AG04450 (cell line): ENCODE measurements around the gene MMP17. TPM values are rescaled to one million over a fixed set of nuclear protein-coding genes. Genes with fewer than 3 reads are reported as not detected.
"Not testable (repeated sequence)": the region's sequence is repeated elsewhere in the genome, so short reads cannot be mapped to it uniquely, and the experiment has no call there.

Experiments used
- CTCF ChIA-PET: fragments of 300-600, 350-600 bp; formaldehyde crosslinking; extraction: SDS; loops from one replicate; lab custom pipeline; 2022; ENCODE audit warnings: antibody characterized with exemption, inconsistent platforms; lab: Charles Lee
- POLR2A ChIA-PET: fragments of 350-600 bp; formaldehyde crosslinking; extraction: SDS; loops from one replicate; lab custom pipeline; 2021; ENCODE audit warnings: antibody characterized with exemption, inconsistent platforms; lab: Yijun Ruan, JAX
- DNase-seq: peaks from one replicate; pipeline ENCODE4 v3.0.0-alpha.2; 2011; ENCODE audit warnings: low read depth, low spot score
- H3K27ac ChIP-seq: one replicate; pipeline ENCODE4 v1.5.1; 2012; ENCODE audit warnings: low read depth, low read length, control low read depth
- H3K27me3 ChIP-seq: one replicate; pipeline ENCODE4 v1.6.0; 2012; ENCODE audit warnings: low read length; ENCODE audit not compliant: control insufficient read depth, insufficient read depth
- H3K4me3 ChIP-seq: 2 replicates; pipeline ENCODE4 v1.5.1; 2011; ENCODE audit warnings: mild to moderate bottlenecking, low read depth, low read length, control low read depth
- H3K9me3 ChIP-seq: 2 replicates; pipeline ENCODE4 v1.5.1; 2012; ENCODE audit warnings: low read length; ENCODE audit not compliant: control insufficient read depth, insufficient read depth
- CTCF ChIP-seq: IDR thresholded peaks from 2 replicates; pipeline ENCODE4 v1.5.1; 2011; ENCODE audit warnings: low read depth, low read length, control low read depth, inconsistent platforms
- polyA plus RNA-seq: library from polyadenylated mRNA; depleted of rRNA; stranded (reverse); fragments of >200 nt; gene quantifications from 2 replicates; pipeline ENCODE4 v1.2.3, GENCODE V29; 2011

Gene MMP17
- polyA plus RNA-seq, 1 experiment = 9.9 TPM

- ChIA-PET CTCF (no interaction called here), POLR2A (interaction anchor here (0.6 kb wide), 1 partner anchor 43 kb away, joined by 3 read pairs; no protein-coding TSS in a partner anchor)
- no peak for TF ChIP-seq CTCF
- no peak overlapping the region for H3K27ac ChIP-seq
- no peak for DNase-seq
- peaks cover 3% of the 10 kb centered on the region for H3K9me3 ChIP-seq
- peaks cover 6% of the 10 kb centered on the region for H3K27me3 ChIP-seq
- no peak overlapping the region for H3K4me3 ChIP-seq
Measured at GRCh38 chr12:131885543-131886057, 57.4 kb downstream of the MMP17 start.

- H3K9me3 ChIP-seq, CTCF ChIA-PET, H3K4me3 ChIP-seq, DNase-seq, POLR2A ChIA-PET, H3K27me3 ChIP-seq, H3K27ac ChIP-seq: not testable (repeated sequence)
Measured at GRCh38 chr12:131891722-131892121, 63.5 kb downstream of the MMP17 start.

- no peak for TF ChIP-seq CTCF
- no peak overlapping the region for H3K27ac ChIP-seq
- no peak for DNase-seq
- POLR2A ChIA-PET = no interaction called here
- CTCF ChIA-PET = interaction anchor here (0.7 kb wide), 1 partner anchor 153 kb away, joined by 3 read pairs; no protein-coding TSS in a partner anchor
- peaks cover 6% of the 10 kb centered on the region for H3K27me3 ChIP-seq
- H3K9me3 ChIP-seq = no peaks in the 10 kb centered on the region; the same call in 1 of the 2 replicates
- H3K4me3 ChIP-seq = no peak overlapping the region
Measured at GRCh38 chr12:131892711-131893604, 64.8 kb downstream of the MMP17 start.

GRCh38 chr12:131893605-131894312 lies 65.6 kb downstream of the MMP17 start:
- CTCF ChIA-PET = interaction anchor here (0.7 kb wide), 1 partner anchor 153 kb away, joined by 3 read pairs; no protein-coding TSS in a partner anchor
- POLR2A ChIA-PET = no interaction called here
- no peak for TF ChIP-seq CTCF
- no peaks in the 10 kb centered on the region; the same call in 1 of the 2 replicates for H3K9me3 ChIP-seq
- H3K27me3 ChIP-seq = peaks cover 6% of the 10 kb centered on the region
- no peak overlapping the region for H3K27ac ChIP-seq
- no peak for DNase-seq
- peak overlapping the region; percentile 25 for H3K4me3 ChIP-seq

- DNase-seq = peak; percentile 57
- no peaks in the 10 kb centered on the region; the same call in 1 of the 2 replicates for H3K9me3 ChIP-seq
- TF ChIP-seq CTCF = no peak
- no peaks in the 10 kb centered on the region for H3K27me3 ChIP-seq
- peak within 1 kb of the TSS; percentile 69 for H3K4me3 ChIP-seq
- ChIA-PET CTCF (no interaction called here), POLR2A (no interaction called here)
- H3K27ac ChIP-seq = peak within 1 kb of the TSS; percentile 31
Measured at GRCh38 chr12:131894313-131894860, 66.2 kb downstream of the MMP17 start, which contains the start of gene ULK1. TSS of gene ULK1 (plus strand) at chr12:131894622. CDS start at chr12:131895002, 380 bp downstream.
